Upper lobe of right lung (tissue), 1 donor: Measurements from ENCODE around the gene TGFBI. TPM values are rescaled to one million over a fixed set of nuclear protein-coding genes. Genes with fewer than 3 reads are reported as not detected.
A peak's percentile ranks its signal among the peaks of the same experiment; 100 is the strongest.

ENCODE experiments used
- ATAC-seq: fragments of 200-7000 bp; cut with Tn5 transposase; one replicate; pipeline ENCODE4 v1.9.1; 2020; ENCODE audit warnings: mild to moderate bottlenecking, moderate library complexity
- DNase-seq: peaks from one replicate; pipeline ENCODE4 v3.0.0-alpha.2; 2020
- H3K27ac ChIP-seq: fragments of 200-600 bp; one replicate; pipeline ENCODE4 v1.8.0; 2022
- H3K27me3 ChIP-seq: fragments of 200-600 bp; one replicate; pipeline ENCODE4 v1.8.0; 2022; ENCODE audit warnings: mild to moderate bottlenecking
- H3K36me3 ChIP-seq: fragments of 200-600 bp; one replicate; pipeline ENCODE4 v1.8.0; 2022
- H3K4me1 ChIP-seq: fragments of 200-600 bp; one replicate; pipeline ENCODE4 v1.8.0; 2022
- H3K4me3 ChIP-seq: fragments of 200-600 bp; one replicate; pipeline ENCODE4 v1.8.0; 2022; ENCODE audit warnings: mild to moderate bottlenecking
- H3K9me3 ChIP-seq: fragments of 200-600 bp; one replicate; pipeline ENCODE4 v1.8.0; 2022
- CTCF ChIP-seq: fragments of 200-600 bp; IDR thresholded peaks from one replicate; pipeline ENCODE4 v1.8.0; 2022; ENCODE audit warnings: antibody characterized with exemption
- intact Hi-C: fragments of 100-400 bp; cut with DNase I; formaldehyde crosslinking; loops from one replicate; pipeline ENCODE4 v1.11.0; 2022
- long read RNA-seq: library from polyadenylated mRNA; unstranded; transcript quantifications from one replicate; pipeline ENCODE4 v2.0.0, GENCODE V29; 2021
- total RNA-seq: library from RNA; stranded (reverse); fragmentation: NEBNext Ultra II Directional; extraction: Animal tissue kit (Norgen Biotek cat#: 25700); gene quantifications from one replicate; pipeline ENCODE4 v1.2.1, GENCODE V29; 2021
- donor health status: DM: no; HTN: yes; CAD: no; lungs with severe emphysema.

Gene TGFBI
- 96.7 TPM for total RNA-seq
- long read RNA-seq, transcript TGFBI-201 (17 exons, 2,804 nt): major isoform, 50 of 96 reads
- long read RNA-seq, partial matches to known transcripts: 34 of 96 reads
- long read RNA-seq, other reads (novel, unspliced or antisense): 12 of 96 reads

GRCh38 chr5:136028782-136029742 lies at the start of gene TGFBI:
Gene TGFBI (plus strand): TSS chr5:136028988. CDS start chr5:136029056, 68 bp downstream.
- Histone ChIP-seq H3K4me3 (peak within 1 kb of the TSS; percentile 65), H3K27ac (peak within 1 kb of the TSS; percentile 65), H3K9me3 (no peaks in the 10 kb centered on the region), H3K4me1 (peaks cover 31% of the 10 kb centered on the region), H3K27me3 (no peaks in the 10 kb centered on the region), H3K36me3 (no peaks in the 10 kb centered on the region)
- intact Hi-C loops: no loop called here
- ATAC-seq (peak; percentile 95), DNase-seq (peak; percentile 88)
- peak; percentile 7 for TF ChIP-seq CTCF

- ATAC-seq (no peak), DNase-seq (no peak)
- H3K27me3 ChIP-seq: peaks cover 2% of the 10 kb centered on the region
- no peaks in the 10 kb centered on the region for H3K36me3 ChIP-seq
- intact Hi-C loops: no loop called here
- no peaks in the 10 kb centered on the region for H3K4me1 ChIP-seq
- H3K27ac ChIP-seq: no peak overlapping the region
- H3K9me3 ChIP-seq: no peaks in the 10 kb centered on the region
- no peak overlapping the region for H3K4me3 ChIP-seq
- TF ChIP-seq CTCF: no peak
These were observed 49.8 kb upstream of the TGFBI start for GRCh38 chr5:135978993-135979392.

GRCh38 chr5:135979510-135979909 lies 49.3 kb upstream of the TGFBI start:
- DNase-seq: no peak
- Histone ChIP-seq H3K36me3 (no peaks in the 10 kb centered on the region), H3K4me3 (no peak overlapping the region), H3K27me3 (no peaks in the 10 kb centered on the region), H3K27ac (no peak overlapping the region), H3K9me3 (no peaks in the 10 kb centered on the region), H3K4me1 (no peaks in the 10 kb centered on the region)
- no peak for ATAC-seq
- no peak for TF ChIP-seq CTCF
- intact Hi-C loops: no loop called here

- H3K27me3 ChIP-seq: no peaks in the 10 kb centered on the region
- H3K9me3 ChIP-seq: no peaks in the 10 kb centered on the region
- TF ChIP-seq CTCF: no peak
- intact Hi-C loops: no loop called here
- no peaks in the 10 kb centered on the region for H3K4me1 ChIP-seq
- ATAC-seq: no peak
- H3K36me3 ChIP-seq: no peaks in the 10 kb centered on the region
- no peak overlapping the region for H3K27ac ChIP-seq
- H3K4me3 ChIP-seq: no peak overlapping the region
- DNase-seq: no peak
These were observed 48.2 kb upstream of the TGFBI start for GRCh38 chr5:135980620-135981019.

- DNase-seq: no peak
- no peaks in the 10 kb centered on the region for H3K27me3 ChIP-seq
- H3K4me1 ChIP-seq: no peaks in the 10 kb centered on the region
- no peak for ATAC-seq
- no peak for TF ChIP-seq CTCF
- H3K36me3 ChIP-seq: no peaks in the 10 kb centered on the region
- H3K27ac ChIP-seq: no peak overlapping the region
- H3K9me3 ChIP-seq: no peaks in the 10 kb centered on the region
- H3K4me3 ChIP-seq: no peak overlapping the region
- intact Hi-C loops: no loop called here
These were observed 42.8 kb upstream of the TGFBI start for GRCh38 chr5:135985951-135986350.
